RPMI7951 (cell line): ENCODE measurements around the gene CFAP70. TPM values are rescaled to one million over a fixed set of nuclear protein-coding genes. Genes with fewer than 3 reads are reported as not detected.
A peak's percentile ranks its signal among the peaks of the same experiment; 100 is the strongest.
"Not testable (repeated sequence)": the region's sequence is repeated elsewhere in the genome, so short reads cannot be mapped to it uniquely, and the experiment has no call there.

Source experiments
- DNase-seq: peaks from one replicate; pipeline ENCODE4 v3.0.0-alpha.2; 2012; ENCODE audit warnings: low read depth
- total RNA-seq: library from RNA; depleted of rRNA; stranded (reverse); fragments of >200 nt; shearing (Covaris generic); gene quantifications from 2 replicates; pipeline ENCODE4 v1.2.3, GENCODE V29; 2014; rRNA removed

CFAP70 gene
- 0.12 TPM in 1 of 2 replicates, not detected in the other for total RNA-seq

- peak; percentile 91 for DNase-seq
Measured at GRCh38 chr10:73358331-73359279, at the start of gene CFAP70. CFAP70 (minus strand) TSS chr10:73358864; CDS start chr10:73354796, 4,068 bp downstream.

- no peak for DNase-seq
Measured at GRCh38 chr10:73408061-73408460, 49.4 kb upstream of the CFAP70 start.

GRCh38 chr10:73407495-73407894, 48.8 kb upstream of the CFAP70 start:
- DNase-seq = no peak

- DNase-seq = no peak
Measured at GRCh38 chr10:73406846-73407245, 48.2 kb upstream of the CFAP70 start.

GRCh38 chr10:73405556-73405955, 46.9 kb upstream of the CFAP70 start:
- no peak for DNase-seq

- no peak for DNase-seq
Measured at GRCh38 chr10:73404690-73405089, 46.0 kb upstream of the CFAP70 start.

- DNase-seq = no peak
Measured at GRCh38 chr10:73401636-73402035, 43.0 kb upstream of the CFAP70 start.

- DNase-seq = no peak
Measured at GRCh38 chr10:73399063-73399462, 40.4 kb upstream of the CFAP70 start.

GRCh38 chr10:73398024-73398423, 39.4 kb upstream of the CFAP70 start:
- no peak for DNase-seq

GRCh38 chr10:73394325-73394724, 35.7 kb upstream of the CFAP70 start:
- not testable (repeated sequence) for DNase-seq

- no peak for DNase-seq
Measured at GRCh38 chr10:73388228-73388627, 29.6 kb upstream of the CFAP70 start.

- no peak for DNase-seq
Measured at GRCh38 chr10:73386583-73386982, 27.9 kb upstream of the CFAP70 start.

- DNase-seq = no peak
Measured at GRCh38 chr10:73379064-73379748, 20.5 kb upstream of the CFAP70 start.

- DNase-seq = no peak
Measured at GRCh38 chr10:73376679-73377078, 18.0 kb upstream of the CFAP70 start.

- DNase-seq = peak; percentile 14
Measured at GRCh38 chr10:73368238-73368637, 9.6 kb upstream of the CFAP70 start.

- DNase-seq = no peak
Measured at GRCh38 chr10:73366381-73367298, 8.0 kb upstream of the CFAP70 start.

- DNase-seq = no peak
Measured at GRCh38 chr10:73364964-73365363, 6.3 kb upstream of the CFAP70 start.

GRCh38 chr10:73359492-73359891, 828 bp upstream of the CFAP70 start:
- no peak for DNase-seq

- DNase-seq = no peak
Measured at GRCh38 chr10:73357821-73358220, 843 bp downstream of the CFAP70 start.

- no peak for DNase-seq
Measured at GRCh38 chr10:73357166-73357565, 1.5 kb downstream of the CFAP70 start.

GRCh38 chr10:73344269-73344668, 14.4 kb downstream of the CFAP70 start:
- no peak for DNase-seq

- DNase-seq = no peak
Measured at GRCh38 chr10:73340121-73340520, 18.5 kb downstream of the CFAP70 start.
